Neural progenitor cell (in vitro differentiated cells): Measurements from ENCODE around the gene OR4K5.

ENCODE experiments used
- CTCF ChIP-seq: fragments of 200-600 bp; sonication (generic); IDR thresholded peaks from 2 replicates; pipeline ENCODE4 v1.5.1; 2017; ENCODE audit warnings: antibody characterized with exemption, mild to moderate bottlenecking
- EZH2 ChIP-seq: fragments of 200-600 bp; sonication (generic); IDR thresholded peaks from 2 replicates; pipeline ENCODE4 v1.6.1; 2017; ENCODE audit warnings: antibody characterized with exemption, mild to moderate bottlenecking, moderate library complexity

GRCh38 chr14:19911114-19911513 lies 9.3 kb upstream of the OR4K5 start:
- no peak for TF ChIP-seq EZH2
- TF ChIP-seq CTCF = no peak
